Thyroid gland (tissue), 4 donors: Measurements from ENCODE around the gene SETBP1.

Source experiments
- CTCF ChIP-seq, 6 experiments: fragments of 200-600 bp in 3 of 6; fragments of 450-650 bp in 3 of 6; sonication (generic) in 3 of 6; IDR thresholded peaks; one replicate each; pipeline ENCODE4 v1.5.1; 2016 to 2019; ENCODE audit warnings: antibody characterized with exemption in 6 of 6, mild to moderate bottlenecking in 2 of 6, inconsistent platforms in 1 of 6, moderate library complexity in 1 of 6
- POLR2A ChIP-seq, 2 donors: fragments of 450-650 bp; IDR thresholded peaks; one replicate each; pipeline ENCODE4 v1.6.1; 2017; ENCODE audit warnings: antibody characterized with exemption in 2 of 2, mild to moderate bottlenecking in 2 of 2, moderate library complexity in 1 of 2

DNA sequence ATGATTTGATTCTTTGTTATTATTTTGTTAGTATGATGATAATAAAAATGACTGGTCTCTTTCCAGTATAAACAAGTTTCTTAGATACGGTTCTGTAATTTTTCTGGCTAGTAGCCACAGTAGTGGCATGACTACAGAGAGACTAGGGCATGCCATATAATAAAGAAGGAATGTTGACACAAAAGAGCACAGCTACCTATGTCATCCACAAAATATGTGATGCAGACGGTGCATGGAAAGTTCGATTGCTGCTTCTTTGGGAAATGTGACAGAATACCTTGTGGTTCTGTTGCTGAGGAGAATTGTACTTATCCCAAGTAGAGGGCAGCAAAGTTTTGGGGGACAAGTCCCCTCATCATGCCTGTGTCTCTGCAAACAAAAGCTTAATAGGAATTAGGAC, 26.1 kb upstream of the SETBP1 start:
- TF ChIP-seq CTCF (IDR thresholded peaks at IDR 0.05) (no peak), POLR2A (IDR thresholded peaks at IDR 0.05) (no peak)
